Right atrium auricular region (tissue), 2 donors: ENCODE data around the gene SUPT20HL2. TPM values are rescaled to one million over a fixed set of nuclear protein-coding genes. Genes with fewer than 3 reads are reported as not detected.

Experiments
- DNase-seq: peaks from one replicate; pipeline ENCODE4 v3.0.0-alpha.2; 2019; ENCODE audit warnings: low spot score
- H3K27ac ChIP-seq, 2 donors: fragments of 200-600 bp; sonication (generic); 1 replicate in 1 of 2; 2 replicates in 1 of 2; pipeline ENCODE4 v1.5.1; 2016 to 2019
- H3K27me3 ChIP-seq, 2 donors: fragments of 200-600 bp; sonication (generic); one replicate each; pipeline versions ENCODE4 v1.5.1 to v1.6.0; 2017 to 2019
- H3K36me3 ChIP-seq: fragments of 200-600 bp; sonication (generic); one replicate; pipeline ENCODE4 v1.5.1; 2016
- H3K4me1 ChIP-seq, 2 donors: fragments of 200-600 bp; sonication (generic); one replicate each; pipeline versions ENCODE4 v1.5.1 to v1.6.0; 2017 to 2019
- H3K4me3 ChIP-seq, 2 donors: fragments of 200-600 bp; sonication (generic); 1 replicate in 1 of 2; 2 replicates in 1 of 2; pipeline ENCODE4 v1.5.1; 2017 to 2019; ENCODE audit warnings: mild to moderate bottlenecking in 1 of 2, moderate library complexity in 1 of 2
- H3K9me3 ChIP-seq, 2 donors: fragments of 200-600 bp; sonication (generic); one replicate each; pipeline ENCODE4 v1.5.1; 2019
- CTCF ChIP-seq, 2 donors: fragments of 200-600 bp; sonication (generic); IDR thresholded peaks; one replicate each; pipeline ENCODE4 v1.5.1; 2019; ENCODE audit warnings: antibody characterized with exemption in 2 of 2
- total RNA-seq, 2 donors: library from RNA; depleted of rRNA; stranded (reverse); fragments of >200 nt; gene quantifications; one replicate each; pipeline ENCODE4 v1.1.0, GENCODE V29; 2016

SUPT20HL2 gene
- total RNA-seq, 2 donors from 2014 or later, result not detected

- H3K36me3 ChIP-seq, result no peaks in the 10 kb centered on the region
- no peak overlapping the region for H3K27ac ChIP-seq
- no peak for TF ChIP-seq CTCF (IDR thresholded peaks at IDR 0.05)
- H3K9me3 ChIP-seq, result no peaks in the 10 kb centered on the region
- H3K4me1 ChIP-seq, result no peaks in the 10 kb centered on the region
- DNase-seq, result no peak
- no peaks in the 10 kb centered on the region for H3K27me3 ChIP-seq
- H3K4me3 ChIP-seq, result no peak overlapping the region
These were observed 20.6 kb upstream of the SUPT20HL2 start for GRCh38 chrX:24334461-24334860.

- DNase-seq, result no peak
- Histone ChIP-seq H3K4me3 (no peak overlapping the region), H3K27me3 (no peaks in the 10 kb centered on the region), H3K9me3 (no peaks in the 10 kb centered on the region), H3K36me3 (no peaks in the 10 kb centered on the region), H3K27ac (no peak overlapping the region), H3K4me1 (no peaks in the 10 kb centered on the region)
- no peak for TF ChIP-seq CTCF (IDR thresholded peaks at IDR 0.05)
These were observed 19.5 kb upstream of the SUPT20HL2 start for GRCh38 chrX:24333371-24333770.

- H3K4me3 ChIP-seq, result no peak overlapping the region
These were observed 19.0 kb upstream of the SUPT20HL2 start for GRCh38 chrX:24332878-24333277.

GRCh38 chrX:24325231-24325630 is 11.4 kb upstream of the SUPT20HL2 start:
- no peak for TF ChIP-seq CTCF (IDR thresholded peaks at IDR 0.05)
- no peaks in the 10 kb centered on the region for H3K4me1 ChIP-seq
- H3K27ac ChIP-seq, result no peak overlapping the region
- no peaks in the 10 kb centered on the region for H3K9me3 ChIP-seq
- no peaks in the 10 kb centered on the region for H3K27me3 ChIP-seq
- H3K4me3 ChIP-seq, result no peak overlapping the region
- no peaks in the 10 kb centered on the region for H3K36me3 ChIP-seq
- no peak for DNase-seq

More at GRCh38 chrX:24332878-24333277, 19.0 kb upstream of the SUPT20HL2 start:
- Histone ChIP-seq H3K27ac (no peak overlapping the region), H3K9me3 (no peaks in the 10 kb centered on the region), H3K36me3 (no peaks in the 10 kb centered on the region), H3K4me1 (no peaks in the 10 kb centered on the region), H3K27me3 (no peaks in the 10 kb centered on the region)
- no peak for TF ChIP-seq CTCF (IDR thresholded peaks at IDR 0.05)
- DNase-seq, result no peak

GRCh38 chrX:24321741-24322395 is 8.0 kb upstream of the SUPT20HL2 start:
- Histone ChIP-seq H3K36me3 (no peaks in the 10 kb centered on the region), H3K4me1 (no peaks in the 10 kb centered on the region), H3K4me3 (no peak overlapping the region), H3K27ac (no peak overlapping the region), H3K27me3 (no peaks in the 10 kb centered on the region), H3K9me3 (no peaks in the 10 kb centered on the region)
- no peak for TF ChIP-seq CTCF (IDR thresholded peaks at IDR 0.05)
- DNase-seq, result no peak

- Histone ChIP-seq H3K4me3 (no peak overlapping the region), H3K9me3 (no peaks in the 10 kb centered on the region), H3K4me1 (no peaks in the 10 kb centered on the region), H3K27ac (no peak overlapping the region), H3K36me3 (no peaks in the 10 kb centered on the region), H3K27me3 (no peaks in the 10 kb centered on the region)
- DNase-seq, result no peak
- TF ChIP-seq CTCF (IDR thresholded peaks at IDR 0.05), result no peak
These were observed 3.7 kb upstream of the SUPT20HL2 start for GRCh38 chrX:24317567-24317966.
